HG03432 (cell line): ENCODE data around the gene RBM47.
A peak's percentile ranks its signal among the peaks of the same experiment; 100 is the strongest.

Experiments used
- ATAC-seq: cut with Tn5 transposase; IDR thresholded peaks from one replicate; pipeline ENCODE4 v1.9.1; 2021; ENCODE audit warnings: mild to moderate bottlenecking, moderate library complexity; ENCODE audit not compliant: unreplicated experiment

RBM47 gene

GRCh38 chr4:40502934-40503333 lies 126.7 kb downstream of the RBM47 start:
- ATAC-seq: peak; percentile 71

GRCh38 chr4:40502220-40502619 lies 127.4 kb downstream of the RBM47 start:
- no peak for ATAC-seq

GRCh38 chr4:40500781-40501180 lies 128.9 kb downstream of the RBM47 start:
- ATAC-seq: no peak

GRCh38 chr4:40493160-40493559 lies 136.5 kb downstream of the RBM47 start:
- no peak for ATAC-seq

- ATAC-seq: no peak
Measured at GRCh38 chr4:40492691-40493090, 137.0 kb downstream of the RBM47 start.

GRCh38 chr4:40490481-40490880 lies 139.2 kb downstream of the RBM47 start:
- no peak for ATAC-seq

- no peak for ATAC-seq
Measured at GRCh38 chr4:40489961-40490360, 139.7 kb downstream of the RBM47 start.

- no peak for ATAC-seq
Measured at GRCh38 chr4:40486534-40486933, 143.1 kb downstream of the RBM47 start.

GRCh38 chr4:40484346-40485090 lies 145.1 kb downstream of the RBM47 start:
- ATAC-seq: no peak

GRCh38 chr4:40482985-40483647 lies 146.5 kb downstream of the RBM47 start:
- ATAC-seq: no peak

- ATAC-seq: no peak
Measured at GRCh38 chr4:40481977-40482376, 147.7 kb downstream of the RBM47 start.

- ATAC-seq: no peak
Measured at GRCh38 chr4:40480291-40480690, 149.4 kb downstream of the RBM47 start.

- no peak for ATAC-seq
Measured at GRCh38 chr4:40479378-40479777, 150.3 kb downstream of the RBM47 start.

- ATAC-seq: no peak
Measured at GRCh38 chr4:40475609-40476008, 154.1 kb downstream of the RBM47 start.

GRCh38 chr4:40473578-40474388 lies 155.9 kb downstream of the RBM47 start:
- peak; percentile 60 for ATAC-seq

- ATAC-seq: no peak
Measured at GRCh38 chr4:40471923-40472322, 157.7 kb downstream of the RBM47 start.

- no peak for ATAC-seq
Measured at GRCh38 chr4:40466789-40467188, 162.9 kb downstream of the RBM47 start.

- ATAC-seq: peak; percentile 82
Measured at GRCh38 chr4:40462326-40462725, 167.3 kb downstream of the RBM47 start.

- no peak for ATAC-seq
Measured at GRCh38 chr4:40461879-40462278, 167.8 kb downstream of the RBM47 start.

- no peak for ATAC-seq
Measured at GRCh38 chr4:40461062-40461461, 168.6 kb downstream of the RBM47 start.

- no peak for ATAC-seq
Measured at GRCh38 chr4:40458683-40459082, 171.0 kb downstream of the RBM47 start.

GRCh38 chr4:40458109-40458508 lies 171.6 kb downstream of the RBM47 start:
- peak; percentile 37 for ATAC-seq
